ENCODE measurements around the gene B3GALT2.
"Not testable (repeated sequence)": the region's sequence is repeated elsewhere in the genome, so short reads cannot be mapped to it uniquely, and the experiment has no call there.

B3GALT2 gene, protein sequence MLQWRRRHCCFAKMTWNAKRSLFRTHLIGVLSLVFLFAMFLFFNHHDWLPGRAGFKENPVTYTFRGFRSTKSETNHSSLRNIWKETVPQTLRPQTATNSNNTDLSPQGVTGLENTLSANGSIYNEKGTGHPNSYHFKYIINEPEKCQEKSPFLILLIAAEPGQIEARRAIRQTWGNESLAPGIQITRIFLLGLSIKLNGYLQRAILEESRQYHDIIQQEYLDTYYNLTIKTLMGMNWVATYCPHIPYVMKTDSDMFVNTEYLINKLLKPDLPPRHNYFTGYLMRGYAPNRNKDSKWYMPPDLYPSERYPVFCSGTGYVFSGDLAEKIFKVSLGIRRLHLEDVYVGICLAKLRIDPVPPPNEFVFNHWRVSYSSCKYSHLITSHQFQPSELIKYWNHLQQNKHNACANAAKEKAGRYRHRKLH
- total RNA-seq: 0 to 0.16 (median 0) reads per million in 18 experiments

- DNase-seq: peak in 1 of 2 donors; percentile 8
Measured at GRCh38 chr1:193185901-193186731, at the start of gene B3GALT2. TSS of gene B3GALT2 (minus strand) at chr1:193186613. CDS start at chr1:193181562, 5,051 bp downstream.

DNA sequence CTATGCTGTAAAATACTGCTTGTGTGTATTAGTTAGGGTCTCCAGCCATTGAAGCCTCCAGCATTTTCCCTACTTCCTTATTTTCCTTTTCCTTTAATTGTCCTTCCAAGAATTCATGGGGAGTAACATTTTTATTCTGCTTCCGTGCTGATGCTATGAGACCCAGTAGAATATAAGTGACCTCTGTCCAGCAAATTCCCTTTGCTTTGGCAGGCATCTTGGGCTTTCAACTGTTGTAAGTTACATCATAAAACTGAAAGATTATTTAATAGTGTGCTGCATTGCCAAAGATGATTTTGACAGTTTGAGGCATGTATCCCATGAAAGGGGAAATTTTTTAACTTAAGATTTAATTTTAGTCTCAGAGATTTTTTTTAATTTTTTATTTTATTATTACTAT, 48.1 kb upstream of the B3GALT2 start:
- DNase-seq: no peak

- DNase-seq: not testable (repeated sequence)
Measured at GRCh38 chr1:193231146-193231545, 44.7 kb upstream of the B3GALT2 start.

GRCh38 chr1:193229136-193229535, 42.7 kb upstream of the B3GALT2 start:
- no peak for DNase-seq

- DNase-seq: no peak
Measured at GRCh38 chr1:193222056-193222615, 35.7 kb upstream of the B3GALT2 start.

DNA sequence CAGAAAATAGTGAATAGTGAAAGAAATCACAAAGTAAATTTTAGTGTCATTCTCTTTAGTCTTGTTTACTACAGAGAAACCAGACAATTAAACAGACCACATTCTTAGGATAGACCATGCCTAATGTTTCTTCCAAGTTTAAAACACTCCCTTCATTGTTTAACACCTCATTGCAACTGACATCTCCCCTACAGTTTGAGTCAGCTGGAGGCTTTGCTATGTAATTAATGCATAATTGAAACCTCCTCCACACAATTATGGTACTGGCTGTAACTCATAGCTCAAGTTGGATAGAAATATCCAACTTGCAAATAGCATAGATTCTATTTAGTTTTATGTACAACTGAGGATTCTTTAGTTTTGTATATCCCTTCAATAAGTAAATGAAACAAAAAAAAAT, 35.2 kb upstream of the B3GALT2 start:
- DNase-seq: no peak

DNA sequence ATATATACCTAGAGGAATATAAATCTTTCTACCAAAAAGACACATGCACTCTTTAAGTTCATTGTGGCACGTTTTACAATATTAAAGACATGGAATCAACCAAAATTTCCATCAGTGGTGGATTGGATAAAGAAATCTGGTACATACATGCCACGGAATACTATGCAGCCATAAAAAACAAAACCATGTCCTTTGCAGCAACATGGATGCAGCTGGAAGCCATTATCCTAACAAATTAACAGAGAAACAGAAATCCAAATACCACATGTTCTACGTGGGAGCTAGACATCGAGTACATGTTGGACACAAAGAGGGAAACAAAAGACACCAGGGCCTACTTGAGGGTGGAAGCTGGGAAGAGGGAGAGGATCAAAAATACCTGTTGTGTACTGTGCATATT, 33.0 kb upstream of the B3GALT2 start:
- no peak for DNase-seq

GRCh38 chr1:193216920-193217319, 30.5 kb upstream of the B3GALT2 start:
- no peak for DNase-seq

DNA sequence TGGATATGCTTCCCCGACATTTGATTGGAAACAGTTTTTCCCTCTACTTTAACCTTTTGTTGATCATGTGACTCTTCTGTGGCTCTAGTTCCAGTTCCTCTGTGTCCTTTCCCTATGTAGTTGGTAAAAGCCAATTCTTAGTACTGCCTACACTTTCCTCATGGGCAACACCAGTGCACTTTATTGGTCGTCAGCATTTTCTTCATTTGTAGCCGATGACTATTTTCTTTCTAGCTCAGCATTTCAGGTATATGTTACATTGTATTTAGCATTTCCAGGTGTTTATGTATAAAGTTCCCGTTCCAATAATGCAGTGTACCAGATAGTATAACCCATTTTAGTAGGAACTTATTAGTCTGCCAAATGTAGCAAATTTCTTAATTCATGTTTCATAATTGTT, 27.6 kb upstream of the B3GALT2 start:
- no peak for DNase-seq

- DNase-seq: no peak
Measured at GRCh38 chr1:193212637-193213036, 26.2 kb upstream of the B3GALT2 start.

DNA sequence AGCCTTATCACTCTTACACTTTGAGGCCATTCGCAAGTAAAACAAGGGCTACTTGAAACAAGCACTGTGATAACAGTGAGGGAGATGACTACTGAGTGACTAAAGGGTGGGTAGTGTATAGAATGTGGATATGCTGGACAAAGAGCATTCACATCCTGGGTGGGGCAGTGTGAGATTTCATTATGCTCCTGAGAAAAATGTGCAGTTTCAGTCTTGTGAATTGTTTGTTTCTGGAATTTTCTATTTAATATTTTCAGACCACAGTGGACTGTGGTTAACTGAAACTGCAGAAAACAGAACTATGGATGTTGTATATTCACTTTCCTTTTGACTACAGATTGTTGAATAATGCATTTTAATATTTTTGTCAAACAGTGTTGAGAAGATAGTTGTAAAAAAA, 25.1 kb upstream of the B3GALT2 start:
- DNase-seq: no peak

GRCh38 chr1:193210996-193211395, 24.6 kb upstream of the B3GALT2 start:
- DNase-seq: no peak

DNA sequence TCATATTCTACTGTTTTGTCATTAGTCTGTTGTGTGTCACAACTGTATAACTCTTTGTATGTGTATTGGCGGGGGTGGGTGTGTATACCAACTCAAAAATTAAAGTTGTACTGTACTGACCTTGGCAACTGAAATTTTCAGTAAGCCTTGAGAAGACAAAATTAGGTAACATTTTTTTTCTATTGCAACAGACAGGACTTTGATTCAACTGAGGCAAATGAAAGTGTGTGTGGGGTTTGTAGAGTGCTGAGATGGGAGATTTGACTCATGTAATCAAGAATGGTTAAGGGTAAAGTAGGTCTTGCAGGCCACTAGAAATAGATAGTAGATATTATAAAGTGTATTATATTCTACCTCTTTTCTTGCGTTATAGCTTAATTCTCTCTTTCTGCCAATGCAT, 14.6 kb upstream of the B3GALT2 start:
- peak in 1 of 2 donors; percentile 10 for DNase-seq

DNA sequence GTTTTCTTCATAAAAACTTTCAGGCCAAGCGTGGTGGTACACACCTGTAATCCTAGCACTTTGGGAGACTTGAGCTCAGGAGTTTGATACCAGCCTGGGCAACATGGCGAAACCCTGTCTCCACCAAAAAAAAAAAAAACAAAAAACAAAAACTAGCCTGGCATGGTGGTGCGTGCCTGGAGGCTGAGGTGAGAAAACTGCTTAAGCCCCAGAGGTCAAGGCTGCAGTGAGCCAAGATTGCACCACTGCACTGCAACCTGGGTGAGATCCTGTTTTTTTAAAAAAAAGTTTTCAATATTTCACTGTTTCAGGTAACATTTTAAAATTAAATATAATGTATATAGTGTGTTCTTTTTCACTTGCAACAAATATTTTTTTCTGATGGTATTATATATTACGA, 13.5 kb upstream of the B3GALT2 start:
- DNase-seq: no peak

- DNase-seq: no peak
Measured at GRCh38 chr1:193192586-193192985, 6.2 kb upstream of the B3GALT2 start.

DNA sequence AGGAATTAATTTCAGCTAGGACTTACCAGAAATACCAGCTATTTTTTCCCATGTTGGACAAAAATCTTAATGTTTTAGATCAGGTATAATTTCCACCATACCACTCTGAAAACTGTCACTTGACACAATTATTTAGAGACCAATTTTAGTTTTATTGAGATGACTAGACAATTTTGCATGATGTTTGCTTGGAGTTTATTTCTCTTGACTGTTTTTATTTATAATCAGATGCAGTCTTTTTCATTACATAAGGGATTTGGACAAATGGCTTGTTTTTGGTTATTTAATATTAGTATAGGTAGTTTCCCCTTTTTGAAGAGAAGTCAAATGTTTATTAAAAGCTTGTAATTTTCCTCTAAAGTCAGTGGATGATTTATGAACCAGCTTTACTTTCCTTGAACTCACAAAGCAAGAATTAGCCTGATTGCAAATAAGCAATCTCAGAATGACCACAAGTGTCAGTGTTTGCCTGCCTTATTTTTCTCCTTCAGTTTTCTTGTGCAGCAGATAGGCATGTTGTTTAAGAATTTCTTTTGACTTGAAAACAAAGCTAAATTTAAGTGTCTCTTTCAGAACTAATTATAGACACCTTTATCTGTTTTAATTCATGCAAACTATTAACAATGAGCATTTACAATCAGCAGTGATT, 3.8 kb upstream of the B3GALT2 start:
- DNase-seq: no peak

GRCh38 chr1:193189442-193190095, 3.2 kb upstream of the B3GALT2 start:
- DNase-seq: no peak

DNA sequence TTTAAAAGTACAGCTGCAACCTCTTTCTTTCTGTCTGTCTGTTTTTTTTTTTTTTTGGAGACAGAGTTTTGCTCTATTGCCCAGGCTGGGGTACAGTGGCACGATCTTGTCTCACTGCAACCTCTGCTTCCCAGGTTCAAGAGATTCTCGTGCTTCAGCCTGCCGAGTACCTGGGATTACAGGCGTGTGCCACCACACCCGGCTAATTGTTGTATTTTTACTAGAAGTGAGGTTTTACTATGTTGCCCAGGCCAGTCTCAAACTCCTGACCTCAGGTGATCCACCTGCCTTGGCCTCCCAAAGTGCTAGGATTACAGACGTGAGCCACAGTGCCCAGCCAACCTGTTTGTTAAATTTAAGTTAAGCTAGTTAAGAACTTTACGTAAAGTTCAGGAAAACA, 2.5 kb upstream of the B3GALT2 start:
- not testable (repeated sequence) for DNase-seq

DNA sequence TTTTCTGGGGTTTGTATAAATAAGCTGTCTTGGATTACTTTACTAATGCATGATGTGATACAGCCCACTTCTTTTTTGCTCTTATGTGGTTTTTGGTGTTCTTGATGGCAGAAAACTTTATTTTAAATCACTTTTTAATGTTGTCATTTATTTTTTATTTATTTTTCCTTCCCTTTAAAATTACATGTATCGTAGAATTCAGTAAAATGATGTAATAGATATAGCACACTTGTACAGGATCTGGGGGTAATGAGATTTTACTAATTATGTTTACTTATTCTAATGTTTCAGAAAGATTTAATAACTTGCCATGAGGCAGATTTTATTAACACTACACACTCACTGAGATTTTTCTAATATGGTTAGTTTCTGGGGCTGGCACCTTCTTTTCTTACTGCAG, 701 bp upstream of the B3GALT2 start:
- DNase-seq: no peak

- no peak for DNase-seq
Measured at GRCh38 chr1:193185211-193185610, 1.2 kb downstream of the B3GALT2 start.

- no peak for DNase-seq
Measured at GRCh38 chr1:193184776-193185175, 1.6 kb downstream of the B3GALT2 start.

DNA sequence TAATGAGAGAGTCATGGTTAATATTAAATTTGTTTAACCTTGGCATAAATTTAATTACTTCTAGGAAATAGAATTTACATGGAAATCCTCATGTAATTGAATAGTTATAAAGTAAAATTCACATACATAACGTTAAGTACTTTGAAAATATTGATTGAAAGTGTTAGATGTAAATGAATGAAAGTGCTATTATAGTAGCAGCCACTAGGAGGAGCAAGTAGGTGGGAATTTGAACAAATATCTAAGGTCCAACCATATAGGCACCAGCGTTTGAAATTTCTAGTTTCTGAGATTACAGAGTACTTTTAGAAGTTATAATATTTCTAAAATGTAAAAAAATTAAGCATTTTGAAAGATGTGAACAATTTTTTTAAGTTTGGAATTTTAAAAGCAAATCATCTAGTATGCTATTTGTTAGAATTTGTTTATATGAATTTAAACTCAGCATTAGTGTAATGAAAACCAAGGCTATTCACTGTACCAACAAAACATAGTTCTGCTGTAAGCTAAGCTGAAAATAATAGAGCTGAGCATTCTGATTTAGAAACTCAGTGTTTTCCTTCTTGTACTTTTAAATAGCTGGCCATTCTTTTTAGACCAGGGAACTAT, 3.3 kb downstream of the B3GALT2 start:
- DNase-seq: peak; percentile 24 to 57
